ENCODE results near the gene IRS2. TPM values are rescaled to one million over a fixed set of nuclear protein-coding genes. Genes with fewer than 3 reads are reported as not detected.

IRS2 gene
- total and polyA plus RNA-seq, 2 donors (not counting 3 experiments of a cell fraction or from before 2014, with no cell fraction given), result 1.6 to 4.4 TPM

DNA sequence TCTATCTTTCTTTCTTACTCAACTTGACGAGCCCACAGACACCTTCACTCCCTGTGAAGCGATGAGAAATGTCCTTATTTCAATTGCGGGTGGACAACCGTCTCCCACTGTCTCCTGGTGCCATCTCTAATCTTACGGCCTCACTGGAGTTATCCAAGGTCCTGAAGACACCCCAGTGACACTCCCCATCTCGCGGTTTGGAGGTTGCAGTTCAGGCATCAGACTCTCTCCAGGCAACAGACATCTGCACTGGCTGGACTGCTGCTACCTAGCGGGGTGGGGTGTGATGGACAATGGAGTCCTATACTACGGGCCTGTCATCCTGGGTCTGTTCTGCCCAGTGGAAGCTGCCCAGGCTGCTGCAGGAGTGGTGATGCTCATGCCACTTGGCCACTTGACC is 18.3 kb upstream of the IRS2 start:
- BruUV-seq (replicated peaks), result no TSS peak
- no peak for FAIRE-seq

More for the DNA sequence above, 18.3 kb upstream of the IRS2 start:
- no peaks in the 10 kb centered on the region for H3K79me2 ChIP-seq (ENCODE audit: control insufficient read depth, insufficient read depth, low read length)
- ChIA-PET CTCF (interaction anchor here (1.2 kb wide), 1 partner anchor 15 kb away, joined by 3 read pairs; no protein-coding TSS in a partner anchor), POLR2A (no interaction called here)
- no peak overlapping the region for H2AFZ ChIP-seq (ENCODE audit: low read depth, low read length)
- intact Hi-C loops (cut with micrococcal nuclease) (no loop called here), dilution Hi-C loops (cut with MboI; ENCODE audit: extremely low pct_ligation_motif_present, low sequenced_read_pairs) (no loop called here)
- TF ChIP-seq JUN (IDR thresholded peaks at IDR 0.05; ENCODE audit: borderline replicate concordance, insufficient read depth, insufficient read length, low read depth) (no peak), MYC (IDR thresholded peaks at IDR 0.05; ENCODE audit: low read depth, low read length) (no peak), EZH2 (IDR thresholded peaks at IDR 0.05; ENCODE audit: borderline replicate concordance, low read depth, low read length, severe bottlenecking) (no peak), FOS (IDR thresholded peaks at IDR 0.05; ENCODE audit: borderline replicate concordance, insufficient read depth, low read length) (no peak), POLR2A (IDR thresholded peaks at IDR 0.05; ENCODE audit: low read depth, low read length) (no peak), GATA2 (IDR thresholded peaks at IDR 0.05; ENCODE audit: insufficient read depth, insufficient read length, low read depth, low read length) (no peak), POLR2AphosphoS5 (IDR thresholded peaks at IDR 0.05; ENCODE audit: insufficient read depth, low read depth, low read length) (no peak)
- TF ChIP-seq, protein P1, sequence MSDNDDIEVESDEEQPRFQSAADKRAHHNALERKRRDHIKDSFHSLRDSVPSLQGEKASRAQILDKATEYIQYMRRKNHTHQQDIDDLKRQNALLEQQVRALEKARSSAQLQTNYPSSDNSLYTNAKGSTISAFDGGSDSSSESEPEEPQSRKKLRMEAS (IDR thresholded peaks at IDR 0.05; ENCODE audit: insufficient read depth, insufficient read length), result no peak
- TF ChIP-seq, protein P2, sequence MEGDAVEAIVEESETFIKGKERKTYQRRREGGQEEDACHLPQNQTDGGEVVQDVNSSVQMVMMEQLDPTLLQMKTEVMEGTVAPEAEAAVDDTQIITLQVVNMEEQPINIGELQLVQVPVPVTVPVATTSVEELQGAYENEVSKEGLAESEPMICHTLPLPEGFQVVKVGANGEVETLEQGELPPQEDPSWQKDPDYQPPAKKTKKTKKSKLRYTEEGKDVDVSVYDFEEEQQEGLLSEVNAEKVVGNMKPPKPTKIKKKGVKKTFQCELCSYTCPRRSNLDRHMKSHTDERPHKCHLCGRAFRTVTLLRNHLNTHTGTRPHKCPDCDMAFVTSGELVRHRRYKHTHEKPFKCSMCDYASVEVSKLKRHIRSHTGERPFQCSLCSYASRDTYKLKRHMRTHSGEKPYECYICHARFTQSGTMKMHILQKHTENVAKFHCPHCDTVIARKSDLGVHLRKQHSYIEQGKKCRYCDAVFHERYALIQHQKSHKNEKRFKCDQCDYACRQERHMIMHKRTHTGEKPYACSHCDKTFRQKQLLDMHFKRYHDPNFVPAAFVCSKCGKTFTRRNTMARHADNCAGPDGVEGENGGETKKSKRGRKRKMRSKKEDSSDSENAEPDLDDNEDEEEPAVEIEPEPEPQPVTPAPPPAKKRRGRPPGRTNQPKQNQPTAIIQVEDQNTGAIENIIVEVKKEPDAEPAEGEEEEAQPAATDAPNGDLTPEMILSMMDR (IDR thresholded peaks at IDR 0.05; ENCODE audit: extremely low read depth in 1 of 2, insufficient read depth in 1 of 2, low read depth in 1 of 2, low read length in 2 of 2), result no peak
- no peak overlapping the region for H3K4me3 ChIP-seq (replicated peaks in 1 of 3; ENCODE audit: insufficient read depth in 1 of 3, low read depth in 1 of 3, low read length in 3 of 3)
- no peaks in the 10 kb centered on the region for H3K27me3 ChIP-seq (ENCODE audit: control insufficient read depth in 2 of 2, insufficient read depth in 2 of 2, low read length in 2 of 2)
- no peaks in the 10 kb centered on the region for H3K9me3 ChIP-seq (replicated peaks; ENCODE audit: control insufficient read depth, insufficient read depth, low read length)
- no peaks in the 10 kb centered on the region for H3K36me3 ChIP-seq (ENCODE audit: control insufficient read depth in 2 of 2, extremely low read depth in 1 of 2, insufficient read depth in 2 of 2, low read length in 2 of 2)
- no peaks in the 10 kb centered on the region for H4K20me1 ChIP-seq (replicated peaks; ENCODE audit: control insufficient read depth, extremely low read depth, insufficient read depth, low read length)
- H3K4me1 ChIP-seq (ENCODE audit: control insufficient read depth, extremely low read depth, insufficient read depth, low read length), result no peaks in the 10 kb centered on the region
- no peaks in the 10 kb centered on the region for H3K9me1 ChIP-seq (replicated peaks; ENCODE audit: control insufficient read depth, extremely low read depth, insufficient read depth, low read length)
- no peak overlapping the region for H3K9ac ChIP-seq (replicated peaks; ENCODE audit: extremely low read depth, insufficient read depth, low read length)
- H3K27ac ChIP-seq (ENCODE audit: insufficient read depth, low read depth, low read length), result no peak overlapping the region
- no peak overlapping the region for H3K4me2 ChIP-seq (ENCODE audit: insufficient read depth, low read length)
- DNase-seq (ENCODE audit: low read depth, low spot score), result no peak
